WTC11 (cell line): ENCODE measurements around the gene CLEC12A. TPM values are rescaled to one million over a fixed set of nuclear protein-coding genes. Genes with fewer than 3 reads are reported as not detected.

Experiments used
- total RNA-seq: library from RNA; stranded (reverse); gene quantifications from 3 replicates; pipeline ENCODE4 v1.2.3, GENCODE V29; 2021

CLEC12A gene
- total RNA-seq, 1 experiment from 2014 or later: not detected

Other genes starting within 250 kb of the CLEC12A start
- not detected in 3 replicates for gene CLECL1, start 238.3 kb upstream of the CLEC12A start, total RNA-seq
- 0.34 to 0.60 TPM (median 0.42 TPM) in 3 replicates for gene CD69, start 210.5 kb upstream of the CLEC12A start, total RNA-seq
- gene KLRF1, start 143.9 kb upstream of the CLEC12A start, total RNA-seq: not detected in 3 replicates
- 0.20 TPM in 1 of 3 replicates, not detected in the others for gene CLEC2B, start 102.1 kb upstream of the CLEC12A start, total RNA-seq
- not detected in 3 replicates for gene KLRF2, start 89.9 kb upstream of the CLEC12A start, total RNA-seq
- 2.1 to 3.5 TPM (median 2.7 TPM) in 3 replicates for gene CLEC2A, start 39.0 kb upstream of the CLEC12A start, total RNA-seq
- not detected in 3 replicates for gene CLEC1B, start 27.7 kb downstream of the CLEC12A start, total RNA-seq
- not detected in 3 replicates for gene CLEC12B, start 39.2 kb downstream of the CLEC12A start, total RNA-seq
- gene CLEC9A, start 59.3 kb downstream of the CLEC12A start, total RNA-seq: not detected in 3 replicates
- not detected in 3 replicates for gene CLEC1A, start 127.6 kb downstream of the CLEC12A start, total RNA-seq
- 0.09 to 0.92 TPM (median 0.48 TPM) in 3 replicates for gene CLEC7A, start 158.8 kb downstream of the CLEC12A start, total RNA-seq
- 0.09 to 0.21 TPM in 2 of 3 replicates, not detected in the other for gene OLR1, start 200.7 kb downstream of the CLEC12A start, total RNA-seq
- gene TMEM52B, start 207.6 kb downstream of the CLEC12A start, total RNA-seq: not detected in 3 replicates
- gene GABARAPL1, start 241.5 kb downstream of the CLEC12A start, total RNA-seq: 85.2 to 90.3 TPM (median 87.8 TPM) in 3 replicates